Stimulated activated CD4-positive, alpha-beta T cell treated with anti-CD3 and anti-CD28 coated beads, Interleukin-1b, Interleukin-23, amount 100 ng/mL, for 1 hour (primary cell): Measurements from ENCODE around the gene ALG9.

ENCODE experiments used
- DNase-seq, 2 donors: peaks; one replicate each; pipeline ENCODE4 v3.0.0-alpha.2; 2020; ENCODE audit warnings: low read depth in 2 of 2

ALG9 gene

DNA sequence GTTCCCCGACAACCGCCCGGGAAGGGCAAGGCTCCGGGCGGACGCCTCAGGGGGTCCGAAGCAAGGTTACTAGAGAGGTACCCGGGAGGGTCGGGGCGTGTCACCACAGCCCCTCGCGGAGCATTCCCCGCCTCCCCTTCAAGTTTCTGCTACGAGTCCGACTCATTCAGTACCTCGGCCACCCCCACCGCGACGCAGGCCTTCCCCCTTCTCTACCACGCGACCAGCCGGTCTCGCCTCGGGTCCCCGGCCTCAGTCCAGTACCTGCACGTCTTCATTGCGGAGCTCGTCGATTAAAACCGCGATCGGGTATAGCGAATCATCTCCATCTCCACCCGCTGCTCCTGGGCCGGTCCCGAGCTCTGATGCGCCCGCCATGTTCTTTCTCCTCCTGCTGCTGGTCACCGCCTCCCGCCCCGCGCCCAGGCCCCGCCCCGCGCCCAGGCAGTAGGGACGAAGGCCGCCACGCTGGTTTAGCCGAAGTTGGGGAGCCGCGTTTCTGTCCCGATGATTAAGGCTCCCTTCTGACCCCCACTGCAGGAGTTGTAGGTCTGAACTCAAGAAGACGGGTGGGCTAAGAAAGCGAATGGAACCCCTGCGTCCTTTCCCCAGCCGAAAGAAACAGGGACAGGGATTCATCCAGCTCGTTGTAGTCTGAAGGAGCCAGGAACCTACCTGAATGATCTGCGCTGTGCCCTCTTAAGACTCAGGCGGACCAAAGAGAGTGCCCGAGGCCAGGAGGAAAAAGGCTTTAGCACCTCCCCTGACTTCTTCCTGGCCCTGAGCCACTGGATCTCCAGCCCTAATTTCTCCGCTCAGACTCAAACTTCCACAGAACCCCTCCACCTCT lies 105.2 kb downstream of the ALG9 start, which contains the start of gene PPP2R1B:
Gene PPP2R1B, minus strand, starts transcription at position 406 of the 850 bp plus-strand sequence. Its CDS starts 28 bp downstream, at position 378.
- peak; percentile 28 to 52 for DNase-seq

DNA sequence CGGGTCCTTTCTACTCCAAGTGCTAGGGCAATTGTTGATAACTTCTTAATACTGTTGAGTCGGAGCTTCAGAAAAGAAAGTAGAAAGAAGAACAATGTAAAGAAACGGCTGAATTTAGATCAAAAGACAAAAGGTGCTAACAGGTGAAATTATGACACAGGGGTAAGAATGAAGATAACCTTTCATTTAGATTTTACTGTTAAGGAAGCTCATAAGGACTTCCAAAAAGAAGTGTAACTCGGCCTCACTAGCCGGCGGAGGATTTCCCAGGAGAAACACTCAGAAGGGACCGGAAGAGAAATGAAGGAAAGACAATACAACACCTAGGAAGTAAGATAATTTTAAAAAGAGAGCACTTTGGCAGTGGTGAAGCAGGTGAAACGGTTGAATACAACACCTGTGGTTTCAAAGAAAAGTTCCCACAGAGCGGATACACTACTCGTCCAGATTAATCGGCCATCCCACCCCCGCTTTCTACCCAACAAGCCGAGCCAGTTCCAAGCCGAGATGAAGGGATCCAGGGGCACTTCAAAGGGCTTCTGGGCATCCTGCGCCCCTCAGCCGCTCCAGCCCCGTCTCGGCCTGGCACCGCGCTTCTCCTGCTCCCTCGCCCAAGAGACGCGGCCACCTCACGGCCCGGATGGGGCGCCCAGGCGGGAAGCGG lies 105.9 kb downstream of the ALG9 start:
- no peak for DNase-seq

DNA sequence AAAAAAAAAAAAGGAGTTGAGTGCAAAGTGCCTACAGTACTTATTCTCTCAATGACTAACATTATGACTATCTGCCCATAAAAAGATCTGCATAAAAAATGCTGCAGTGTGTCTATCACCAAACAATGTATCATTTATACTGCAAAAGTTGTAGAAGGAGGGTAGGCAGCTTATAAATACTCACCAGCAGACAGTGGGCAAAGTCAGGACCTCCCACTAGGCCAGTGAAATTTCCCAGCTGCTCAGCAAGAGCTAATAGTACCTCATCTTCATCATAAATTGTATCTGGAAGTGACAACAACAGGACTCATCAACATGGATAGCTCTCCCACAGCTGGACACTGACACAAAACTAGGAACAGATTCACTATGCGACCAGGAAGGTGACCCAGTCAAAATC lies 106.8 kb downstream of the ALG9 start:
- DNase-seq: no peak

- no peak for DNase-seq
Observed at GRCh38 chr11:111762981-111763643, 108.3 kb downstream of the ALG9 start.

DNA sequence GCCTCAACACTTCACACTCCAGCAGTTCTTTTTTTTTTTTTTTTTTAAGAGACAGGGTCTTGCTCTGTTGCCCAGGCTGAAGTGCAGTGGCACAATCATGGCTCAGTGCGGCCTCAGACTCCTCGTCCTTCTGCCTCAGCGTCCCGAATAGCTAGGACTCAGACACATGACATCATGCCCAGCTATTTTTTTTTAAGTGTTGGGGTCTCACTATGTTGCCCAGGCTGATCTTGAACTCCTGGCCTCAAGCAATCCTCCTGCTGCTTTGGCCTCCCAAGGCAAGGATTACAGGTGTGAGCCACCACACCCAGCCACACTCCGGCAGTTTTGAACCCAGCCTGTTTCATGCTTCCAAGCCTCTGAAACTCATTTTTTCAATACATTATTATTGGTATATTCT lies 108.9 kb downstream of the ALG9 start:
- DNase-seq: no peak

DNA sequence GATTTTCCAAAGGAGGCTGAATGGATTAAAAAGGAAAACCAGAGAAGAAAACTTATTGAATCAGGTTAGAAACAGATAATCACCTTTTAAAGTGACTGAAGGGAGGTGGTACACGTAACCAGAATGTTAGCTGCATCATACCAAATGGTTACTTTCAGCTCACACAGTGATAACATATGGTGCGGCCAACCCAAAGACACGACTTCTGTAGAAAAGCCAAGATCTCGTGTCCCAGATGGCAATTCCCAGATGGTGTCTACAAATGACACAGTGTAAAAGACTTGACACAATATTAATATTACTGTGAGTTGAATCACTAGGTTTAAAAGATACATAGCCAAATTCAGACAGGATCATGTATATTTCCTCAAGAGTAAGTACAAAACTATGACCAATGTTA lies 110.3 kb downstream of the ALG9 start:
- DNase-seq: no peak

DNA sequence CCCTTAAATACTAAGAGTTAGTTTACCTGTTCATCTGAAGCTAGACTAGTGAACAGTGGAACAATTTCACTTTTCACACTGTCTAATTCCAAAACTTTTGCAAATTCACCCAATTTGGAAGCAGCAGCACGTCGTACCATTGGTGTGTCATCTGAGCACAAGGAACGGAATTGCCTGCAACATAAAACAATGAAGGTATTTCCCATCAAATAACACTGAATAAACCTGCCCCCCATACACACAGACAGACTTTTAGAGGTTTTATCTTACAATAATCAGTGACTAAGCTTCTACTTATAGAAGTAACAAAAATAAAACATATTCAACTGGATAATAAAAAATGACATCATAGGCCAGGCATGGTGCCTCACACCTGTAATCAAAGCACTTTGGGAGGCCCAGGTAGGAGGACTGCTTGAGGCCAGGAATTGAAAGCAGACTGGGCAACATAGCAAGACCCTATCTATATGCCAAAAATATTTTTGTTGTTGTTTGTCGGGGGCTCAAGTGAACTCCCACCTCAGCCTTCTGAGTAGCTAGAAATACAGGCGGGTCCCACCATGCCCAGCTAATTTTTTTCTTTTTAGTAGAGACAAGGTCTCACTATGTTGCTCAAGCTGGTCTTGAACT lies 111.5 kb downstream of the ALG9 start:
- no peak for DNase-seq

DNA sequence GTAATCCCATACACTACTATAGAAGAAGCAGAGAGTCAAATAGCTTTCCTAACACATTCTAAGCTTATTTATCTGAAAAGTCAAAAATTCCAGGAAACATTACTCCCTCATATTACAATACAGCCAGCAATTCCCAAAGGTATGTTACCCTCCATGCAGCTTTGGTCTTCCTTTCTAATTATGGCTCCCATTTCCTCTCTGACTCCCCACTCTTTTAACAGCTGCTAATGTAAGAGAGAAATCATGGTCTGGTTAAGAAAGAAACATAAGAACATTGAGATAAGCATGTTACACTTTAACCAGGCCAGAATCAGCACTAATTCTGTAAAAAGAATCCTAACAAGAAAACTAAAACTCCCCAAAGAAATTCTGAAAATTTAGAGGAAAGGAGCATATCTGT lies 112.0 kb downstream of the ALG9 start:
- DNase-seq: no peak

- no peak for DNase-seq
Observed at GRCh38 chr11:111756097-111756496, 115.3 kb downstream of the ALG9 start.

- no peak for DNase-seq
Observed at GRCh38 chr11:111749646-111750045, 121.7 kb downstream of the ALG9 start.

DNA sequence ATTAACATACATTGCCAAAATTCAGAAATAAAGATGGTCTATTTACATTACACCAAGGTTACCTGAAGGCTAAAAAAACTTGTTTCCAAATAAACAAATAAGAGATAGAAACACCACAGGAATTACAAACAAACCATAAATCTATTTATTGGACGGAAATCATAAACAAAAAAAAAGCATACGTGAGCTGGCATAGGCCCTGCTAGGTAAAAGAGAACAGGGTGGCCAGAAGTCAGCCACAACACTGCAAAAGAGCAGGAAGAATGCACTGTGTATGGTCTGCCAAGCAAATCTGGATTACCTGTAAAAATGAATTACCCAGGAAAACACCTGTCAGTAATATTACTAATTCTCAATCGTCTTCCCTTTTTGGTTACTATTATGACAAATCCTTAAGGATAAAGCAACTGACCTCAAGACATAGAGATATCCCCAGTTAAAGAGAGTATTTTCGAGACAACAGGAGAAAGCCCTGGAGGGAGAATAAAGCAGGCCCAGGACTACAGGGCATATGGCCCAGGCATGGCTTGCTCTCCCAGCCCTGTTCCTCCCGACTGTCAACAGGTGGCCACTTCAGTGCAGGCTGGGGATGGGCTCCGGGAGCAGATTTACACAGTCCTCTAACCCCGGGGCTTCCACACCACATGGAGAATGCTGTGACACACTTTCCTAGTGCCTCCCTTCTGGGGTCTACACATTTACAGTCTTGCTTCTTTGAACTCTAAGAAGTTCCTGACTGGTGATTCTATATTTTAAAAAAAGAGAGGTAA lies 123.2 kb downstream of the ALG9 start:
- DNase-seq: no peak

DNA sequence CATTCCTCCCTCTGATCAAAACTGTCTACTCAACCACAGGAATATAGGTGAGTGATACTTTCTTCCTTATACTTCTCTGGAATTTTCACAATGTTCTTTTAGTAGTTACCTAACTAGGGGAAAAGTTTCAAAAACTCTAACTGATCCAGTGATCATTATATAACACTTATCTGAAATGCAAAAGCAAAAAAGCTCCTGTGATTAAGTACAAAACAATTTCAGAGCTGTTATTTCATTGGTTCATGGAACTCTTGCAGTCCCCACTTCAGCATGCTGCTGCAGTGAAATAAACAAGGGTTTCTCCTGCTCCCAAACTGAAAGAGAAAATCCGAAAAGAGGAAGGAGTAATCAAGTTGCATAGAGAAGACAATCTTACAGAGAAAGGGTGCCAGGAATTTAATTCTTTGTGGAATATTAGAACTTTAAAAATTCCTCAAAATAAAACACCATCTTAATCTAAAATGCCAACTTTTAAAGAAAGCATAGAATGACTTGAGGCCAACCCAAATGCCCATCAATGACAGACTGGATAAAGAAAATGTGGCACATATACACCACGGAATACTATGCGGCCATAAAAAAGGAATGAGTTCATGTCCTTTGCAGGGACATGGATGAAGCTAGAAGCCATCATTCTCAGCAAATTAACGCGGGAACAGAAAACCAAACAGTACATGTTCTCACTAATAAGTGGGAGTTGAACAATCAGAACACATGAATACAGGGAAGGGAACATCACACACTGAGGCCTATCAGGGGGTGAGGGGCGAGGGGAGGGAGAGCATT lies 125.5 kb downstream of the ALG9 start:
- no peak for DNase-seq

DNA sequence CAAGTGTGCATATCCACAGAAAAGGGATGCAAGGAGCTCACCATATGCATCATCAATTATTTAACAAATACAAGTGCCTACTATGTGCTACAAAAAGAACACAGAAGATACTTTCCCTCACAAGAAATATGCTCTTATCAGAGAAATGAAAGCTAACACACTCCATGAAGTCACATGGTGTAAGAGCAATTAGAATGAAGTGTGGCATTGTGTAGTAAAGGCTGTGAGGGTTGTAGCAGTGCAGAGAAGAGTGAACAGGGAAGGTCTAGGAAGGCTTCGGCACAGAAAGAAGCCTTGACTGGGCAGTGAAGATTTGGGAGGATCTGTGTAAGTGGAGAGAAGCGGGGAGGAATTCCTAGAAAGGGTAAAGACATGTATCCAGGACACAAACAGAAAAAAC lies 127.7 kb downstream of the ALG9 start:
- DNase-seq: no peak

DNA sequence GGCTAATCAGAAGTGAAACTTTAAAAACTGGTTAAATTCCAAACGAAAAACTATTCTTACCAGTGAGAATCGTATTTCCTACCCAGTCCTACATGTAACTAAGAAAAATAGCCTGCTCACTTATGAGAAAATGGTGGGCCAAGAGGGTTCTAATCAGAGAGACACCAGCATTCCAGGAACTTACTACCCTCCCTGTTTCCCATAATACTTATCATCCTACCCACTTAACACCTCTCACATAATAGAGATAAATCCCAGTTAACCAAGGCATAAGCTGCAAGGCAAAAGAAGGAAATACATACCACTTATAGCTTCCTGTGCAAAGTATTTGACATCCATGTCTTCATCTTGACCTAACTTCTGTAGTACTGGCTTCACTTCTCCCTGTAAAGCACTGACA lies 129.6 kb downstream of the ALG9 start:
- DNase-seq: no peak

- no peak for DNase-seq
Observed at GRCh38 chr11:111739299-111739698, 132.1 kb downstream of the ALG9 start.

DNA sequence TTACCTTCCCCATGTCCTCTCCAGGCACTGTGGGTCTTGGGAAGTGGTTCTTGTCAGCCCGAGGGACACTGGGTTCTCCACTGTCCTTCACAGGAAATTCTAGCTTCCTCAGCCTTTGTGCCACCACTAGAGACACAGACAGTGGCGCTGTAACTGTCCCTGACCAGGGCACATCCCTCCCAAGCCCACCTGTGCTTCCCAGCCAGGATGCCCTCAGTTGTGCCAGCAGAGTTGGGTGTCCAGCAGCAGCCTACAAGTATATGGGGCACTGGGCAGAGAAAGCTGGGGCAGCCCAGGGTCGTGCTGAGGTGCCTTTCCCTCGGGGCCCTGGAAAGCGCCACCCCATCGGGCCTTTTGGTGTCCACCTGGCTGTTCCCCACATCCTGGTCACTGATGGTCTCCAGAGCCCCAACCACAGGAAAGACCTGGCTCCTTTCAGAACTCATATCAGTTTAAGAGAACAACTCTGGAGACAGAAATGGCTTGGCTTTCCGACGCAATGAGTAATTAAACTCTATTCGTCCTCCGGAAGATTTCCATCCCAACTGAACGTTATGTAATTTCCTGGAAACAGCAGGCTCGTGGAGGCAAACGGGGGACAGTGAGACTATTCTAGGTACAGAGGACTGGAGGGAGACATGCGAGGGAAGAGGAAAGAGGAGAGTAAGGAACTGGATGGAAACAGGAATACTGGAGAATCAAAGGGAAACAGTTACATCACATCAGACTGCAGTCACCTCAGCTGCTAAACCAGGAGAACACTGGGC lies 133.8 kb downstream of the ALG9 start:
- no peak for DNase-seq

- DNase-seq: no peak
Observed at GRCh38 chr11:111736621-111737443, 134.5 kb downstream of the ALG9 start.
